ENCODE measurements around the gene NXPH3.

NXPH3 gene

GRCh38 chr17:49576088-49576916, 631 bp downstream of the NXPH3 start:
- no peak for DNase-seq

- DNase-seq = no peak
Measured at GRCh38 chr17:49576917-49577649, 1.4 kb downstream of the NXPH3 start.

DNA sequence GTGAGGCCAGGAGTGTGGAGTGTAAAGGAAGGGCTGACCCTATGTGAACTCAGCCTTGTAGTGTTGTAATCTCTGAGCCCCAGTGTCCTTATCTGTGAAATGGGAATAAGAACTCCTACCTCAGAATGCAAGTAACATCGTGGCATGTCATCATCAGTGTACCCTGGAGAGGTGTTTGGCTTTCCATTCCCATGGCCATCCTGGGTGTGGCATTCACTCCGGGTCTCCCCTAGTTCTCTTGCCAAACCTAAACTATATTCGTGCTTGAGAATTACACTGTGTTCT, 1.9 kb downstream of the NXPH3 start:
- DNase-seq = no peak

DNA sequence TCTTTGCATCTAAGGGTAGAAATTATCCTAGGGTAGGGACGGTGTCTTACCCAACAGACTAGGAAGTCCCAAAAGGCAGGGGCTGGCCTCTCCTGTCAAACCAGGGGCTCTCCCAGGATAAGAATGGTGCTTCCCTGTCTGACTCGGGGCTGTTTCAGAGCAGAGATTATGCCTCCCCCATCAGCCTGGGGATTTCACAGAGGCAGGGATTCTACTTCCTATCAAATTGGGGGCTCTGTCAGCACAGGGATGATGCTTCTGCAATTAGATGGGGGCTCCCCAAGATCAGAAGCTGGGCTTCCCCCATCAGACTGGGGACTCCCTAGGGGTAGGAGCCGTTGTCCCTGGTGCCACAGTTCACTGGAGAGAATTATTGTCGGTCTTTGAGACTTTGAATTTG, 2.3 kb downstream of the NXPH3 start:
- no peak for DNase-seq

DNA sequence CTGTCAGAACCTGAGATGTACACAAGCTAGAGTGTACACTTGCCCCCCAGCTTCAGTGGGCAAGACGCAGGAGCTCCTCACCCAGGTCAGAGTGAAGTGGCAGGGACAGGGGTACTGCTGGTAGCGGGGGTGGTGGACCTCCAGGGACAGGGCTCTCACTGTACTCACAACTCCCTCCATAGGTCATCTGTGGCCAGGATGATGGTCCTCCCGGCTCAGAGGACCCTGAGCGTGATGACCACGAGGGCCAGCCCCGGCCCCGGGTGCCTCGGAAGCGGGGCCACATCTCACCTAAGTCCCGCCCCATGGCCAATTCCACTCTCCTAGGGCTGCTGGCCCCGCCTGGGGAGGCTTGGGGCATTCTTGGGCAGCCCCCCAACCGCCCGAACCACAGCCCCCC, 2.7 kb downstream of the NXPH3 start:
- no peak for DNase-seq

GRCh38 chr17:49578952-49579500, 3.4 kb downstream of the NXPH3 start:
- DNase-seq = no peak

- no peak for DNase-seq
Measured at GRCh38 chr17:49579522-49579921, 3.9 kb downstream of the NXPH3 start.

DNA sequence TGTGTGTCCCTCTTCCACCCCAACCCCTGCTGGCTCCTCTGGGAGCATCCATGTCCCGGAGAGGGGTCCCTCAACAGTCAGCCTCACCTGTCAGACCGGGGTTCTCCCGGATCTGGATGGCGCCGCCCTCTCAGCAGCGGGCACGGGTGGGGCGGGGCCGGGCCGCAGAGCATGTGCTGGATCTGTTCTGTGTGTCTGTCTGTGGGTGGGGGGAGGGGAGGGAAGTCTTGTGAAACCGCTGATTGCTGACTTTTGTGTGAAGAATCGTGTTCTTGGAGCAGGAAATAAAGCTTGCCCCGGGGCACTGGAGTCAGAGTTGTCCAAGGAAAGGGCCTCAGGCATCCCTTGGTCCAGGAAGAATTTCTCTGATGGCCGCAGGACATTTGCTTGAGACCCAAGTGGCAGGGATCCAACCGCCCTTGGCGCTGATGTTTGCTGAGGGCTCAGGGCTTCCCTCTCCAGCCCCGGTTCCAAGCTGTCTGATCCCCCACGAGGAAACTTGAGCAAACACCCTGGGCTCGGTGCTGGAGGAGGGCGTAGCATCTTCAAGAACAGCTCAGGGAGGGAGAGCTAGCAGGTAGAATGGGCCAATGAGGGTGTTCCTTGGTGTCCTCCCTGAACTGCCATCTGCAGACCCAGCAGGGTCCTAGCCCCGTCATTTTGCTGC, 4.5 kb downstream of the NXPH3 start:
- no peak for DNase-seq

DNA sequence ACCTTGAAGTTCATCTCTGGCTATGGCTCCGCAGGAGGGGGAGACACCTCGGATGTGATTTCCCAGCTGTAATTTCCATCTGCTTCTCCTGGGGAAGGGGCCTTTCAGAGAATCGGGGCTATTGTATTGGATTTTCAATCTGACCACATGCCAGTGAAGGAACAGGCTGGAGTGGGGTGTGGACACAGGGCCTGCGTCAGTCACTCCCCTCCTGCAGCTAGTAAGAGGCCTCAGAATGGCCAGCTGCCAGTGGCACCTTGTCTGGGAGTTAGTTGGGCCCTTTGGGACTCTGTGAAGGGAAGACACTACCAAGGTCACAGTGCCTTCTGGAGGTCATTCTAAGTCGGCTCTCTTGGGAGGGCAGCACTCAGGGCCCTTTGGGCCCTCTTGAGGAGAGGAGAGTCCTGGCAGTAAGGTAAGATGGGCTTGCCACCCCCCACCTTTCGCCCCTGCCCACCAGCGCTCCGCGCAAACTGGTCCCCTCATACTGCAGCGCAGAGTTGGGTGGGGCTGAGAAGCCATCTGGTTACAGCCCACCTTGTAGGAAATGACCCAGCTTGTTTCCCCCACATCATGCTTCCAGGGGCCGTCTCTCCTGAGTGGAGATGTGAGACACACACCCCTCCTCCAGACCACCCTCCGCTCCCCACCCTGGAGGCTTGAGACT, 5.4 kb downstream of the NXPH3 start:
- no peak for DNase-seq

DNA sequence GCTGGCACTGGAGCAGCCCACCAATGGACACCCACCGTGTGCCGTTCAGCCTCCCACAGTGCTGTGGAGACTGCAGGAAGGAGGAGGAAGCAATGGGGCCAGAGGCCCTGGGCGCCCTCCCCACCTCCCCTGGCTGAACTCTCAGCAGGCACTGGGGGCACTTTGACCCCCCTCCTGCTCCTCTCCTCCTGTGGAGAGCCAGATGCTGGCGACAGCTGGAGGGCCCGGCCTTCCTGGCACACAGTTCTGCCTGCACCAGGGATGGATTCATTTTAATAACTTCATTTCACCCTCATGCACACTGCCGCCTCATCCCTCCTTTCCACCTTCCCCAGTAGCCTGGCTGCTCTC, 6.0 kb downstream of the NXPH3 start:
- DNase-seq = no peak

DNA sequence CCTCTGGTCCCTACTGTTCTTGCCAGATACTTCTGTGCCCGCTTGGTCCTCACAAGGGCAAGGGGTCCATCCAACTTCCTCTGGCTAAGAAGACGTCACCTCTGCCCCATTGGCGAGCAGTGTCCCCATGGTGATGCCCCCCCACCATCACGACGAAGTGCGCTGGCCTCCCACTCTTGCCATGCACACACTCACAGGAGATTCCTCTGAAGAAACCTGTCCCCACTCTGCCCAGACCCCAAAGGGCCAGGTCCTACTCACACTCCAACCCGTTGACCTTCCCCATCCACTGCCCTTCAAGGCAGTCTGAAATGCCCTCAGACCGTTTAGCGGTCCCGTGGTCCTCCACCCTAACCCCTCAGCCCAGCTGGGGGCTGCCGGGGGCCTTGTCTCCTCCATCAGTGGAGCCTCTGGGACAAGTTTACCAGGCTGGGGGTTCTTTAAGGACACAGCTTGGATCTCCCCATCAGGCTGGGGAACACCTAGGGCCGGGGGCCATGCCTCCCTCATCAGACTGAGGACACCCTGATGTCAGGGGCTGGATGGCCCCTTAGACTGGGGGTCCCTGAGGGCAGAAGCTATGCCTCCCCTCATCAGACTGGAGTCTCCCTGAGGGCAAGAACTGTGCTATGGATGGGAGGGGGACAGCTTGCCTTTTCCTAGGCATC, 6.5 kb downstream of the NXPH3 start:
- DNase-seq = no peak

DNA sequence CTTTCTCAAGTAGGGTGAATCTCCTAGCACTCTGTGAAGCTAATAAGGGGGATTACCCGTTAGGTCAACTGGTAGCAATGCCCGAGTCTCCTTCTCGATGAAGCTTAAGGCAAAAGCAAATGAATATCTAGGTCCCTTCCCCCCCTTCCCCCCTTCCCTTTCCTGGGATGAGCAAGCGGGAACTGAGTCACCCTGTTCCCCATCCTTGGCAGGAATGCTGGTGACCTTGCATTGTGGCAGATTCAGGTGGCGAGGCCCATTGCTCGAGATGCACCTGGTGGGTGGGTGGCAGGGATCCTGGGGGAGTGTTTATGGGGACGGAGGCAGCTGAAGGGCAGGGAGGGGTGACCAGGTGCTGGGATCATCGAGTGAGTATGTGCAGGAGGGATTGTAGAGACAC, 7.1 kb downstream of the NXPH3 start:
- no peak for DNase-seq

DNA sequence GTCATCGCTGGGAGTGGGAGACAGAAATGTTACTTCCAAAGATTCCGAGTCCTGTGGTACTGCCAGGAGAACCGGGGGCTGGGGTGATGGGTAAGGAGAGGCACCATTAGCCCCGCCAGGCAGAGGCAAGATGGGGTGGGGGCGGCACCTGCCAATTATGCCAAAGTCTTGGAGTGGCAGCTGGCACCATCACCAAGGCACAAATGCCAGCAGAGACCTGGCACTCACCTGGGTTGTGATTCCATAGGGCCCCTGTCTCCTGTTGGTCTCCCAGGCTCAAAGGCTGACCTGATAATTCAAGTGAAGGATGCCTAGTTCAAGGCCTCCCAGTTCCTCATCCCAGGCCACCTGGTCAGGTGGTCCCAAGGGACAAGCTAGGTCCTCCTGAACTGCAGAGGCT, 7.6 kb downstream of the NXPH3 start:
- DNase-seq = no peak

GRCh38 chr17:49583889-49584288, 8.2 kb downstream of the NXPH3 start:
- DNase-seq = no peak

GRCh38 chr17:49585422-49586027, 9.9 kb downstream of the NXPH3 start:
- DNase-seq = no peak

DNA sequence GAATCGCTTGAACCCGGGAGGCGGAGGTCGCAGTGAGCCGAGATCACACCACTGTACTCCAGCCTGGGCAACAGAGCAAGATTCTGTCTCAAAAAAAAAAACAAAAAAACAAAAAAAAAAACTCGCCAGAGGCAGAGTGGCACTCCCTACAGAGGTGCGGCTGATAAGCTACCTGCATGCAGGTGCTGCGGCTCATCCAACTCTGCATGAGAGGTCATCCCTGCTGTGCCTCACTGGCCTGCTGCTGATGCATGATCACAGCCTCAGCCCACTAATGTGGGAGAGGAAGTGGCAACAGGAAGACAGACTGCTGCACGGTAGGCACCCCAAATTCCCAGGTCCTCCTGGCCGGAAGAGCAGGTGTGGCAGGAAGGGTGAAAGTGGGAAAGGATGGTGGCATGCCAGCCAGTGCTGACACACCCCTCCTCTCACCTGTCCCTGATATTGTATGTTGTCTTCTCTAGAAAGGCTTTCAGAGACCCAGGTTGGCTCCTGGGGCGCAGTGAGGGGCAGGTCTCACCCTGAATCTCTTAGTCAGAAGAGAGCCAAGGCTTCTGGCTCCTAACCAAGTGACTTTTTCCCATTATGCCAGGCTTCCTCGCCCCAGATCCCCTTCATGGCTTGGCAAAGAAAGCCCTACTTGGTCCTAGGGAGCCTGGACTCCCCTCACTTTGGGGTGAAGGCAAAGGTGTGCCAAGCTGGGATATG, 11.8 kb downstream of the NXPH3 start:
- no peak for DNase-seq

- no peak for DNase-seq
Measured at GRCh38 chr17:49588312-49588711, 12.6 kb downstream of the NXPH3 start.

DNA sequence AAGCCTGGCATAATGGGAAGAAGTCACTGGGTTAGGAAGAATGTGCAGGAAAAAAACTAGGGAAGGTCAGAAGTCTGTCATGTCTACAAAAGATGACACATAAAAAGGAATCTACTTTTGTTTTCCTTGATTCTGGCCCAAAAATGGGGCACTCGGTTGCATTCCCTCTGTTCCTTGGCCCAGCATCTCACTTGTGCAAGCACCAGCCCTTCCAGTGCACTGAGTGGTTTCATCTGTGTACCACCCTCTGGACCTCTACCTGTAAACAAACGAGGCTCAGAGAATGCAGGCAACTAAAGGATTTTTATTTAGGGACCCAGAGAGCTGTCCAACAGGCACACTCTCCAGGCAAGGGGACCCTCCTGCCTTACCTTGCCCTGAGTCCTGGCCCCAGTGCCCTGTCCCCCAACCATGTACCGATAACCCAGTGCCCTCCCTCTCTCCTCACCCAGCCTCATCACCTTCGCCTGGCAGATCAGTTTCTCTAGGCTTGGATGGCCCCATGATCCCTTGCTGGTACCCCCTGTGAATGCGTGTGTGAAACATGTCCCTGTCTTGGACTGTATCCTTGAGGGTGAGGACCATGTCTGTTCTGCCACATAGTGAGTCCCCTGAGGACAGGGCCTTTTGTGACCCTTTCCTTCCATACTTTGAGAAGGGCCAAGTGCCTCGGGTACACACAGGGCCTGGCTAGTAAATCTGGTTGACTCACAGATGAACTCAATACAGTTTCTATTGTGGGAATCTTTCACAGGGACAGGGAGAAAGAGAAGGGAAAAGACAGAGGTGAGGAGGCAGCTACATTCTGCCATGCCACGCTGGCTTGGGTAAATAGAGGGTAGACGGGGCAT, 13.3 kb downstream of the NXPH3 start:
- DNase-seq = no peak

GRCh38 chr17:49589577-49589927, 13.9 kb downstream of the NXPH3 start:
- no peak for DNase-seq

- no peak for DNase-seq
Measured at GRCh38 chr17:49590874-49591273, 15.2 kb downstream of the NXPH3 start.

GRCh38 chr17:49592263-49592662, 16.6 kb downstream of the NXPH3 start:
- no peak for DNase-seq
